IPS-18c (cell line): ENCODE data around the gene SLC35G1.

Source experiments
- H3K4me3 ChIP-seq: 2 replicates; pipeline ENCODE4 v1.7.0; 2013; ENCODE audit warnings: low read depth, mild to moderate bottlenecking, low read length, moderate library complexity; ENCODE audit not compliant: insufficient read depth
- H3K9me3 ChIP-seq: one replicate; pipeline ENCODE4 v1.6.1; 2013; ENCODE audit warnings: mild to moderate bottlenecking, low read length, moderate library complexity; ENCODE audit not compliant: control insufficient read depth, insufficient read depth

The SLC35G1 gene

GRCh38 chr10:93917821-93918220 lies 24.0 kb downstream of the SLC35G1 start:
- H3K9me3 ChIP-seq, result no peaks in the 10 kb centered on the region
- no peak overlapping the region for H3K4me3 ChIP-seq

- H3K9me3 ChIP-seq, result peaks cover 2% of the 10 kb centered on the region
- H3K4me3 ChIP-seq, result no peak overlapping the region
These were observed 27.6 kb downstream of the SLC35G1 start for GRCh38 chr10:93921338-93921737.

- peaks cover 2% of the 10 kb centered on the region for H3K9me3 ChIP-seq
- H3K4me3 ChIP-seq, result no peak overlapping the region
These were observed 32.8 kb downstream of the SLC35G1 start for GRCh38 chr10:93926613-93927012.

- H3K9me3 ChIP-seq, result peaks cover 4% of the 10 kb centered on the region
- no peak overlapping the region for H3K4me3 ChIP-seq
These were observed 44.4 kb downstream of the SLC35G1 start for GRCh38 chr10:93938140-93938539.

- no peak overlapping the region for H3K4me3 ChIP-seq
- no peaks in the 10 kb centered on the region for H3K9me3 ChIP-seq
These were observed 47.1 kb downstream of the SLC35G1 start for GRCh38 chr10:93940881-93941280.

GRCh38 chr10:93941606-93942005 lies 47.8 kb downstream of the SLC35G1 start:
- H3K9me3 ChIP-seq, result no peaks in the 10 kb centered on the region
- H3K4me3 ChIP-seq, result no peak overlapping the region

GRCh38 chr10:93945819-93946218 lies 52.0 kb downstream of the SLC35G1 start:
- Histone ChIP-seq H3K9me3 (no peaks in the 10 kb centered on the region), H3K4me3 (no peak overlapping the region)

GRCh38 chr10:93947055-93947454 lies 53.3 kb downstream of the SLC35G1 start:
- Histone ChIP-seq H3K4me3 (no peak overlapping the region), H3K9me3 (no peaks in the 10 kb centered on the region)

GRCh38 chr10:93947524-93947923 lies 53.7 kb downstream of the SLC35G1 start:
- H3K9me3 ChIP-seq, result no peaks in the 10 kb centered on the region
- no peak overlapping the region for H3K4me3 ChIP-seq

- H3K4me3 ChIP-seq, result no peak overlapping the region
- H3K9me3 ChIP-seq, result no peaks in the 10 kb centered on the region
These were observed 58.1 kb downstream of the SLC35G1 start for GRCh38 chr10:93951905-93952304.
